H9 (cell line): ENCODE data around the gene EVL. TPM values are rescaled to one million over a fixed set of nuclear protein-coding genes. Genes with fewer than 3 reads are reported as not detected.

Experiments used
- DNase-seq: peaks from one replicate; pipeline ENCODE4 v3.0.0-alpha.2; 2017
- H2AFZ ChIP-seq: one replicate; pipeline ENCODE4 v1.6.1; 2013; ENCODE audit warnings: mild to moderate bottlenecking, low read length, control low read depth, moderate library complexity
- H2AK5ac ChIP-seq: 2 replicates; pipeline ENCODE4 v1.6.1; 2013; ENCODE audit warnings: low read length, control low read depth, mixed read lengths; ENCODE audit not compliant: insufficient read length
- H2BK120ac ChIP-seq: one replicate; pipeline ENCODE4 v1.6.1; 2013; ENCODE audit warnings: low read depth, mild to moderate bottlenecking, low read length, control low read depth, inconsistent platforms; ENCODE audit not compliant: poor library complexity, severe bottlenecking
- H2BK12ac ChIP-seq: 2 replicates; pipeline ENCODE4 v1.6.1; 2013; ENCODE audit warnings: low read length, control low read depth, mixed read lengths, low read depth; ENCODE audit not compliant: insufficient read length
- H2BK15ac ChIP-seq: 2 replicates; pipeline ENCODE4 v1.6.1; 2013; ENCODE audit warnings: low read depth, low read length, control low read depth
- H2BK20ac ChIP-seq: one replicate; pipeline ENCODE4 v1.6.1; 2013; ENCODE audit warnings: low read depth, mild to moderate bottlenecking, low read length, control low read depth, inconsistent platforms; ENCODE audit not compliant: poor library complexity, severe bottlenecking
- H2BK5ac ChIP-seq: 2 replicates; pipeline ENCODE4 v1.6.1; 2013; ENCODE audit warnings: low read length, control low read depth, mixed read lengths; ENCODE audit not compliant: insufficient read length
- H3K14ac ChIP-seq: 2 replicates; pipeline ENCODE4 v1.6.1; 2013; ENCODE audit warnings: low read length, control low read depth; ENCODE audit not compliant: insufficient read depth
- H3K18ac ChIP-seq: 2 replicates; pipeline ENCODE4 v1.6.1; 2013; ENCODE audit warnings: low read depth, mild to moderate bottlenecking, mixed read lengths, low read length, control low read depth; ENCODE audit not compliant: insufficient read length
- H3K23ac ChIP-seq: 2 replicates; pipeline ENCODE4 v1.6.1; 2013; ENCODE audit warnings: low read length, control low read depth, mixed read lengths, low read depth; ENCODE audit not compliant: insufficient read length
- H3K23me2 ChIP-seq: 2 replicates; pipeline ENCODE4 v1.6.1; 2013; ENCODE audit warnings: low read depth, mild to moderate bottlenecking, mixed read lengths, low read length, control low read depth; ENCODE audit not compliant: insufficient read length, poor library complexity, severe bottlenecking
- H3K27ac ChIP-seq: 2 replicates; pipeline ENCODE4 v1.5.1; 2013; ENCODE audit warnings: low read length, control low read depth, mixed read lengths, low read depth; ENCODE audit not compliant: insufficient read length
- H3K27me3 ChIP-seq: 2 replicates; pipeline ENCODE4 v1.6.1; 2013; ENCODE audit warnings: low read length, control low read depth, inconsistent platforms; ENCODE audit not compliant: insufficient read depth
- H3K4ac ChIP-seq: 2 replicates; pipeline ENCODE4 v1.6.1; 2013; ENCODE audit warnings: low read depth, mild to moderate bottlenecking, control low read depth, inconsistent platforms, low read length, moderate library complexity
- H3K4me1 ChIP-seq: 2 replicates; pipeline ENCODE4 v1.6.1; 2013; ENCODE audit warnings: low read length, control low read depth, inconsistent platforms; ENCODE audit not compliant: insufficient read depth
- H3K4me2 ChIP-seq: 2 replicates; pipeline ENCODE4 v1.6.1; 2013; ENCODE audit warnings: low read length, control low read depth, mixed read lengths; ENCODE audit not compliant: insufficient read length, insufficient read depth
- H3K56ac ChIP-seq: 2 replicates; pipeline ENCODE4 v1.6.1; 2013; ENCODE audit warnings: low read depth, mild to moderate bottlenecking, mixed read lengths, low read length, control low read depth; ENCODE audit not compliant: insufficient read length
- H3K79me1 ChIP-seq: 2 replicates; pipeline ENCODE4 v1.6.1; 2013; ENCODE audit warnings: low read depth, mild to moderate bottlenecking, moderate library complexity, low read length, control low read depth, inconsistent platforms; ENCODE audit not compliant: insufficient read depth, poor library complexity, severe bottlenecking
- H3K79me2 ChIP-seq: 2 replicates; pipeline ENCODE4 v1.6.1; 2013; ENCODE audit warnings: low read length, control low read depth, inconsistent platforms; ENCODE audit not compliant: insufficient read depth
- H3K9ac ChIP-seq: 2 replicates; pipeline ENCODE4 v1.6.1; 2013; ENCODE audit warnings: low read length, control low read depth, mixed read lengths; ENCODE audit not compliant: insufficient read length; ENCODE audit errors: extremely low read depth
- H3K9me3 ChIP-seq: one replicate; pipeline ENCODE4 v1.6.1; 2013; ENCODE audit warnings: low read depth, low read length, inconsistent platforms; ENCODE audit not compliant: control insufficient read depth
- H3T11ph ChIP-seq: one replicate; pipeline ENCODE4 v1.6.1; 2013; ENCODE audit warnings: mild to moderate bottlenecking, low read length, control low read depth, inconsistent platforms
- H4K20me1 ChIP-seq: one replicate; pipeline ENCODE4 v1.6.1; 2013; ENCODE audit not compliant: control insufficient read depth, insufficient read length, insufficient read depth
- H4K5ac ChIP-seq: 2 replicates; pipeline ENCODE4 v1.6.1; 2013; ENCODE audit warnings: low read depth, mild to moderate bottlenecking, mixed read lengths, low read length, control low read depth; ENCODE audit not compliant: insufficient read length
- H4K8ac ChIP-seq: replicated peaks from 2 replicates; pipeline ENCODE4 v1.6.1; 2013; ENCODE audit warnings: low read length, control low read depth, mixed read lengths, low read depth; ENCODE audit not compliant: insufficient read length
- H4K91ac ChIP-seq: 2 replicates; pipeline ENCODE4 v1.6.1; 2013; ENCODE audit warnings: low read depth, mild to moderate bottlenecking, moderate library complexity, mixed read lengths, low read length, control low read depth; ENCODE audit not compliant: insufficient read length
- H3K27ac Mint-ChIP-seq, 3 experiments: 2 replicates in 2 of 3; 3 replicates in 1 of 3; pipeline ENCODE4 v1.8.0; 2020 to 2021; ENCODE audit warnings: mixed read lengths in 3 of 3, mild to moderate bottlenecking in 1 of 3, moderate library complexity in 1 of 3
- H3K27me3 Mint-ChIP-seq: 2 replicates; pipeline ENCODE4 v1.8.0; 2021; ENCODE audit warnings: low read depth, mild to moderate bottlenecking, moderate library complexity, mixed read lengths
- H3K36me3 Mint-ChIP-seq, 3 experiments: 2 replicates in 2 of 3; 3 replicates in 1 of 3; pipeline ENCODE4 v1.8.0; 2020 to 2021; ENCODE audit warnings: low read depth in 3 of 3, mixed read lengths in 3 of 3; ENCODE audit not compliant: insufficient read depth in 1 of 3
- H3K4me1 Mint-ChIP-seq, 2 experiments: 2 replicates each; pipeline ENCODE4 v1.8.0; 2020; ENCODE audit warnings: mixed read lengths in 2 of 2
- H3K4me3 Mint-ChIP-seq, 2 experiments: 2 replicates in 1 of 2; 3 replicates in 1 of 2; pipeline ENCODE4 v1.8.0; 2020 to 2021; ENCODE audit warnings: mild to moderate bottlenecking in 2 of 2, mixed read lengths in 2 of 2, moderate library complexity in 1 of 2
- H3K9me3 Mint-ChIP-seq, 2 experiments: 2 replicates in 1 of 2; 3 replicates in 1 of 2; pipeline ENCODE4 v1.8.0; 2020; ENCODE audit warnings: mild to moderate bottlenecking in 2 of 2, mixed read lengths in 2 of 2, moderate library complexity in 1 of 2
- WGBS: extraction: QIAGEN DNeasy Blood & Tissue Kit; methylation state at CpG from one replicate; pipeline ENCODE4 v1.1.7; 2013; ENCODE audit warnings: missing lambda C conversion rate, low lambda C conversion rate, mixed read lengths; ENCODE audit not compliant: insufficient read length; ENCODE audit errors: extremely low coverage; 5-methylcytosine and 5-hydroxymethylcytosine counted together
- total RNA-seq: library from RNA; stranded (reverse); gene quantifications from 2 replicates; pipeline ENCODE4 v1.2.1, GENCODE V29; 2021
- TF ChIP-seq, protein P1 (sequence below): fragments of 200-600 bp; sonication (generic); conservative IDR thresholded peaks from 3 replicates; pipeline ENCODE4 v1.8.0; 2021; ENCODE audit warnings: antibody characterized with exemption, mild to moderate bottlenecking

Gene EVL
- total RNA-seq, 1 experiment from 2014 or later = 53.2 TPM

DNA sequence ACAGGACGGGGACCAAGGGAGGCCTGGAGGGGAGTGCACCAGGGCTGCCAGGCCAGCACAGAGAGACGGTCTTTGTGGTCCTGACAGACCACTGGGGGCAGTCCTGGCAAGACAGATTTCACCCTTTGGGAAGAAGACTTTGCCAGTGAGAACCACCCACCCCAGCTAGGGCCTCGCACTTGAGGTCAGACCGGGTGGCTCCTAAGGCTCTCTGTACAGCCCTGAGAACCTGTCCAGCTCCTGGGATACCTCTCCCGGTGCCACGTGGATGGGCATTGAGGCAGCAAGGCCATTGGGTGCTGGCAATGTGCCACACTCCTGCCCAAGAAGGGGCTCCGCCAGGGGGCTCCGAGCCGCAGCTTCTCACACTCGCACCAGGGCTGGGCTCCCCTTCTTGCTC lies 51.8 kb downstream of the EVL start:
- Histone ChIP-seq H3K79me2 (no peaks in the 10 kb centered on the region), H3K4ac (no peak overlapping the region), H2BK12ac (no peak overlapping the region), H2AK5ac (no peak overlapping the region), H2BK20ac (no peak overlapping the region), H4K5ac (no peak overlapping the region), H2AFZ (no peak overlapping the region), H4K8ac (no peak overlapping the region), H2BK15ac (no peak overlapping the region), H4K91ac (no peak overlapping the region), H3K23ac (no peak overlapping the region), H3K4me1 (no peaks in the 10 kb centered on the region), H3K23me2 (no peaks in the 10 kb centered on the region), H2BK5ac (no peak overlapping the region), H3K27me3 (no peaks in the 10 kb centered on the region), H3K4me2 (no peak overlapping the region), H2BK120ac (no peak overlapping the region), H3K9ac (no peak overlapping the region), H3K27ac (no peak overlapping the region), H3K18ac (no peak overlapping the region), H3K14ac (no peak overlapping the region), H3K9me3 (no peaks in the 10 kb centered on the region), H4K20me1 (peaks cover 2% of the 10 kb centered on the region), H3K79me1 (no peaks in the 10 kb centered on the region), H3K56ac (no peak overlapping the region), H3T11ph (no peak overlapping the region)
- H3K4me3 Mint-ChIP-seq = no peak overlapping the region
- no peaks in the 10 kb centered on the region for H3K27me3 Mint-ChIP-seq
- H3K9me3 Mint-ChIP-seq = no peaks in the 10 kb centered on the region
- DNase-seq = no peak
- peaks cover 12 to 14% of the 10 kb centered on the region in 2 experiments for H3K4me1 Mint-ChIP-seq
- H3K27ac Mint-ChIP-seq = no peak overlapping the region
- no peaks in the 10 kb centered on the region for H3K36me3 Mint-ChIP-seq
- TF ChIP-seq, protein P1, sequence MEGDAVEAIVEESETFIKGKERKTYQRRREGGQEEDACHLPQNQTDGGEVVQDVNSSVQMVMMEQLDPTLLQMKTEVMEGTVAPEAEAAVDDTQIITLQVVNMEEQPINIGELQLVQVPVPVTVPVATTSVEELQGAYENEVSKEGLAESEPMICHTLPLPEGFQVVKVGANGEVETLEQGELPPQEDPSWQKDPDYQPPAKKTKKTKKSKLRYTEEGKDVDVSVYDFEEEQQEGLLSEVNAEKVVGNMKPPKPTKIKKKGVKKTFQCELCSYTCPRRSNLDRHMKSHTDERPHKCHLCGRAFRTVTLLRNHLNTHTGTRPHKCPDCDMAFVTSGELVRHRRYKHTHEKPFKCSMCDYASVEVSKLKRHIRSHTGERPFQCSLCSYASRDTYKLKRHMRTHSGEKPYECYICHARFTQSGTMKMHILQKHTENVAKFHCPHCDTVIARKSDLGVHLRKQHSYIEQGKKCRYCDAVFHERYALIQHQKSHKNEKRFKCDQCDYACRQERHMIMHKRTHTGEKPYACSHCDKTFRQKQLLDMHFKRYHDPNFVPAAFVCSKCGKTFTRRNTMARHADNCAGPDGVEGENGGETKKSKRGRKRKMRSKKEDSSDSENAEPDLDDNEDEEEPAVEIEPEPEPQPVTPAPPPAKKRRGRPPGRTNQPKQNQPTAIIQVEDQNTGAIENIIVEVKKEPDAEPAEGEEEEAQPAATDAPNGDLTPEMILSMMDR = no peak
- WGBS = no CpG with 5 or more reads among the region's 10 CpGs
